ENCODE results near the gene CTNNA2. TPM values are rescaled to one million over a fixed set of nuclear protein-coding genes. Genes with fewer than 3 reads are reported as not detected.

Gene CTNNA2
- total and polyA plus RNA-seq, 7 donors = 0.03 to 0.36 (median 0.17) TPM; not detected in 4

DNA sequence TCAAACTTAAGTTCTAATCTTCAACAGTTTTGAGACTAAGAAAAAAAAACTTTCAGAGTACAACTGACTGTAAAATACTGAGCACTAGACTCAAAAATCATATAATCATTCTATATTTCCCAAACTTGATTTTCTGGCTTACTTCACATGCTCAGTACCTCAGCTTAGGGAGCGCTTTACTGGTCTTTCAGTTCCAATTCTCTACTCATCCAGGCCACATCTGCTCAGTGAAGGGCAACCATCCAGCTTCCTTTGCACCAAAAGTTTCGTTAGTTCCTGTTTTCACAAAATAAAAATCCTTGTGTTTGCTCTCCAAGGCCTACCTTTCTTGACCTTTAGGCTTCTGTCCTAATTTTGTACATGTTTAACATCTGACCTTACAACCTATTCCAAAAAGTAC, 1079.3 kb downstream of the CTNNA2 start:
- Histone ChIP-seq H3K27me3 (ENCODE audit: insufficient read depth in 3 of 3, low read length in 2 of 3) (no peaks in the 10 kb centered on the region), H3K36me3 (ENCODE audit: insufficient read depth in 1 of 2, low read depth in 1 of 2) (no peaks in the 10 kb centered on the region), H3K4me1 (no peaks in the 10 kb centered on the region), H3K27ac (no peak overlapping the region), H3K4me3 (no peak overlapping the region), H3K9me3 (peaks cover 6% of the 10 kb centered on the region)
- intact Hi-C loops (cut with DNase I) = no loop called here
- WGBS, 3 donors = 70 to 78% (median 74%) methylated on average over 2 of the region's 2 CpGs
- DNase-seq (no peak), ATAC-seq (no peak)
- TF ChIP-seq, protein P1, sequence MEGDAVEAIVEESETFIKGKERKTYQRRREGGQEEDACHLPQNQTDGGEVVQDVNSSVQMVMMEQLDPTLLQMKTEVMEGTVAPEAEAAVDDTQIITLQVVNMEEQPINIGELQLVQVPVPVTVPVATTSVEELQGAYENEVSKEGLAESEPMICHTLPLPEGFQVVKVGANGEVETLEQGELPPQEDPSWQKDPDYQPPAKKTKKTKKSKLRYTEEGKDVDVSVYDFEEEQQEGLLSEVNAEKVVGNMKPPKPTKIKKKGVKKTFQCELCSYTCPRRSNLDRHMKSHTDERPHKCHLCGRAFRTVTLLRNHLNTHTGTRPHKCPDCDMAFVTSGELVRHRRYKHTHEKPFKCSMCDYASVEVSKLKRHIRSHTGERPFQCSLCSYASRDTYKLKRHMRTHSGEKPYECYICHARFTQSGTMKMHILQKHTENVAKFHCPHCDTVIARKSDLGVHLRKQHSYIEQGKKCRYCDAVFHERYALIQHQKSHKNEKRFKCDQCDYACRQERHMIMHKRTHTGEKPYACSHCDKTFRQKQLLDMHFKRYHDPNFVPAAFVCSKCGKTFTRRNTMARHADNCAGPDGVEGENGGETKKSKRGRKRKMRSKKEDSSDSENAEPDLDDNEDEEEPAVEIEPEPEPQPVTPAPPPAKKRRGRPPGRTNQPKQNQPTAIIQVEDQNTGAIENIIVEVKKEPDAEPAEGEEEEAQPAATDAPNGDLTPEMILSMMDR (IDR thresholded peaks at IDR 0.05) = no peak

DNA sequence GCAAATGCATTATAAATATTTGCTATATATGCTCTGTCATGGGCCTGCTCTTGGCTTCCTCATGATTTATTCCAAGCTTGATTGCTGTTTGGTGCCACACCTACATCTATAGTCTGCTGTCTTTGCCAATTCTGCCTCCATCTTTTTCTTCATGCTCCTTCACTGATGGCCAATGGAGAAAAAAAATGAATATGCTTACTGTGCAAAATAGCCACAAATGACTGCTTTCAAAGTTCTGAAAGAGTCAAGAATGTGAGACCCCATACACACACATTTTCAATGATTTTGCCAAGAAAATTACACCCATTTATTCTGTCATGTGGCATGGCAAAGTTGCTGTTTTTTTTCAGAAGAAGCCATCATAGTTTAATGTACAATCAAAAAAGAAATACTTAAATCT, 1097.3 kb downstream of the CTNNA2 start:
- no peaks in the 10 kb centered on the region for H3K9me3 ChIP-seq
- H3K27ac ChIP-seq = no peak overlapping the region
- H3K4me3 ChIP-seq = no peak overlapping the region
- TF ChIP-seq, protein P1 (IDR thresholded peaks at IDR 0.05) = no peak
- no peak for ATAC-seq
- H3K4me1 ChIP-seq = no peaks in the 10 kb centered on the region
- intact Hi-C loops (cut with DNase I) = no loop called here
- no peaks in the 10 kb centered on the region for H3K27me3 ChIP-seq (ENCODE audit: insufficient read depth in 3 of 3, low read length in 2 of 3)
- DNase-seq = no peak
- no peaks in the 10 kb centered on the region for H3K36me3 ChIP-seq (ENCODE audit: insufficient read depth in 1 of 2, low read depth in 1 of 2)

- WGBS, 3 donors = 42 to 54% (median 51%) methylated on average over 3 of the region's 3 CpGs
- H3K36me3 ChIP-seq (ENCODE audit: insufficient read depth in 1 of 2, low read depth in 1 of 2) = no peaks in the 10 kb centered on the region
- DNase-seq (no peak), ATAC-seq (no peak)
- no peak overlapping the region for H3K27ac ChIP-seq
- no peaks in the 10 kb centered on the region for H3K27me3 ChIP-seq (ENCODE audit: insufficient read depth in 3 of 3, low read length in 2 of 3)
- intact Hi-C loops (cut with DNase I) = no loop called here
- H3K9me3 ChIP-seq = no peaks in the 10 kb centered on the region
- TF ChIP-seq, protein P1 (IDR thresholded peaks at IDR 0.05) = no peak
- no peak overlapping the region for H3K4me3 ChIP-seq
- no peaks in the 10 kb centered on the region for H3K4me1 ChIP-seq
Measured at GRCh38 chr2:80621656-80622055, 1108.8 kb downstream of the CTNNA2 start.

- ATAC-seq = no peak
- TF ChIP-seq, protein P1 (IDR thresholded peaks at IDR 0.05) = no peak
- H3K27ac ChIP-seq = no peak overlapping the region
- no peaks in the 10 kb centered on the region for H3K36me3 ChIP-seq (ENCODE audit: insufficient read depth in 1 of 2, low read depth in 1 of 2)
- intact Hi-C loops (cut with DNase I) = no loop called here
- no peaks in the 10 kb centered on the region for H3K9me3 ChIP-seq
- no peak for DNase-seq
- no peaks in the 10 kb centered on the region for H3K27me3 ChIP-seq (ENCODE audit: insufficient read depth in 3 of 3, low read length in 2 of 3)
- H3K4me3 ChIP-seq = no peak overlapping the region
- WGBS, 3 donors = 49 to 54% (median 54%) methylated on average over 3 of the region's 3 CpGs
- H3K4me1 ChIP-seq = no peaks in the 10 kb centered on the region
Measured at GRCh38 chr2:80624062-80624461, 1111.2 kb downstream of the CTNNA2 start.

DNA sequence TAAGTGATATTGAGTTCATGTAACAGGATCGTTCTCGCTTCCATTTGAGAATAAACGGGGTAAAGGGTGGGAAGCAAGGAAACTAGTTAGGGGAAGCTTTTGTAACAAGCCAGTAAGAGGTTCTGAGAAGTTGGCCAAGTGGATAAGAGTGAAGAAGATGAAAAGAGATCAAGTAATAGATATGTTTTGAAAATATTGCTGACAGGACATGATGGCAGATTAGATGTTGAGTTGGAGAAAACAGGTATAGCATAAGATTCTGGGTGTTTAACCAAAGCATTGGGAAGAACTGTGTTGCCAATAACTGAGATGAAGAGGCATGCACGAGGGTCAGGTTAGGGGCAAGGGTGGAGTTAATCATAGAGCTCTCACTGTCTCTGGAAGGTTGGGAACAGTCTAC, 1121.7 kb downstream of the CTNNA2 start:
- WGBS, 3 donors = 55 to 72% (median 67%) methylated on average over 4 of the region's 4 CpGs
- H3K27ac ChIP-seq = no peak overlapping the region
- H3K9me3 ChIP-seq = no peaks in the 10 kb centered on the region
- ATAC-seq (no peak), DNase-seq (no peak)
- no peaks in the 10 kb centered on the region for H3K27me3 ChIP-seq (ENCODE audit: insufficient read depth in 3 of 3, low read length in 2 of 3)
- TF ChIP-seq, protein P1 (IDR thresholded peaks at IDR 0.05) = no peak
- no peak overlapping the region for H3K4me3 ChIP-seq
- no peaks in the 10 kb centered on the region for H3K36me3 ChIP-seq (ENCODE audit: insufficient read depth in 1 of 2, low read depth in 1 of 2)
- intact Hi-C loops (cut with DNase I) = no loop called here
- no peaks in the 10 kb centered on the region for H3K4me1 ChIP-seq
